Smooth muscle cell (in vitro differentiated cells): ENCODE data around the gene ANKS1B. TPM values are rescaled to one million over a fixed set of nuclear protein-coding genes. Genes with fewer than 3 reads are reported as not detected.

Experiments
- DNase-seq: peaks from one replicate; lab custom pipeline; 2025; ENCODE audit not compliant: unreplicated experiment; lab: John Stamatoyannopoulos, UW
- H2AFZ ChIP-seq: fragments of 200-600 bp; sonication (generic); 2 replicates; pipeline ENCODE4 v1.6.0; 2016; ENCODE audit warnings: antibody characterized with exemption, low read depth, mild to moderate bottlenecking
- H3F3A ChIP-seq: fragments of 200-600 bp; sonication (generic); 2 replicates; pipeline ENCODE4 v1.6.0; 2017; ENCODE audit warnings: antibody characterized with exemption, low read depth
- H3K27ac ChIP-seq: fragments of 200-600 bp; sonication (generic); 2 replicates; pipeline ENCODE4 v1.5.1; 2016; ENCODE audit warnings: low read depth, mild to moderate bottlenecking
- H3K27me3 ChIP-seq: fragments of 200-600 bp; sonication (generic); 2 replicates; pipeline ENCODE4 v1.6.1; 2016; ENCODE audit warnings: low read depth, mild to moderate bottlenecking
- H3K36me3 ChIP-seq: fragments of 200-600 bp; sonication (generic); 2 replicates; pipeline ENCODE4 v1.5.1; 2016; ENCODE audit warnings: low read depth
- H3K4me1 ChIP-seq: fragments of 200-600 bp; sonication (generic); 2 replicates; pipeline ENCODE4 v1.5.1; 2016; ENCODE audit warnings: low read depth
- H3K4me2 ChIP-seq: fragments of 200-600 bp; sonication (generic); 2 replicates; pipeline ENCODE4 v1.6.0; 2016; ENCODE audit warnings: mild to moderate bottlenecking
- H3K4me3 ChIP-seq: fragments of 200-600 bp; sonication (generic); 2 replicates; pipeline ENCODE4 v1.5.1; 2016; ENCODE audit warnings: mild to moderate bottlenecking
- H3K79me2 ChIP-seq: fragments of 200-600 bp; sonication (generic); 2 replicates; pipeline ENCODE4 v1.6.0; 2016; ENCODE audit warnings: low read depth, mild to moderate bottlenecking
- H3K9ac ChIP-seq: fragments of 200-600 bp; sonication (generic); 2 replicates; pipeline ENCODE4 v1.6.0; 2016; ENCODE audit warnings: low read depth
- H3K9me3 ChIP-seq: fragments of 200-600 bp; sonication (generic); replicated peaks from 2 replicates; pipeline ENCODE4 v1.5.1; 2016; ENCODE audit warnings: low read depth
- H4K20me1 ChIP-seq: fragments of 200-600 bp; sonication (generic); 2 replicates; pipeline ENCODE4 v1.6.0; 2016; ENCODE audit warnings: low read depth
- WGBS: methylation state at CpG from one replicate; pipeline ENCODE4 v1.1.7; 2016; ENCODE audit warnings: low lambda C conversion rate; 5-methylcytosine and 5-hydroxymethylcytosine counted together
- polyA plus RNA-seq: library from polyadenylated mRNA; unstranded; fragments of >200 nt; fragmentation: Nextera tagmentation; extraction: Ambion mirVana; gene quantifications from 2 replicates; pipeline ENCODE4 v1.2.1, GENCODE V29; 2016
- total RNA-seq: library from RNA; depleted of rRNA; stranded (reverse); fragments of >200 nt; gene quantifications from 2 replicates; pipeline ENCODE4 v1.2.3, GENCODE V29; 2014
- TF ChIP-seq, protein P1 (sequence below): fragments of 200-600 bp; sonication (generic); IDR thresholded peaks from 2 replicates; pipeline ENCODE4 v1.5.1; 2017; ENCODE audit warnings: borderline replicate concordance, mild to moderate bottlenecking, antibody characterized with exemption; ENCODE audit not compliant: insufficient read depth, poor library complexity, severe bottlenecking

Gene ANKS1B
- total and polyA plus RNA-seq, 2 experiments from 2014 or later = 0.47 to 7.3 TPM

DNA sequence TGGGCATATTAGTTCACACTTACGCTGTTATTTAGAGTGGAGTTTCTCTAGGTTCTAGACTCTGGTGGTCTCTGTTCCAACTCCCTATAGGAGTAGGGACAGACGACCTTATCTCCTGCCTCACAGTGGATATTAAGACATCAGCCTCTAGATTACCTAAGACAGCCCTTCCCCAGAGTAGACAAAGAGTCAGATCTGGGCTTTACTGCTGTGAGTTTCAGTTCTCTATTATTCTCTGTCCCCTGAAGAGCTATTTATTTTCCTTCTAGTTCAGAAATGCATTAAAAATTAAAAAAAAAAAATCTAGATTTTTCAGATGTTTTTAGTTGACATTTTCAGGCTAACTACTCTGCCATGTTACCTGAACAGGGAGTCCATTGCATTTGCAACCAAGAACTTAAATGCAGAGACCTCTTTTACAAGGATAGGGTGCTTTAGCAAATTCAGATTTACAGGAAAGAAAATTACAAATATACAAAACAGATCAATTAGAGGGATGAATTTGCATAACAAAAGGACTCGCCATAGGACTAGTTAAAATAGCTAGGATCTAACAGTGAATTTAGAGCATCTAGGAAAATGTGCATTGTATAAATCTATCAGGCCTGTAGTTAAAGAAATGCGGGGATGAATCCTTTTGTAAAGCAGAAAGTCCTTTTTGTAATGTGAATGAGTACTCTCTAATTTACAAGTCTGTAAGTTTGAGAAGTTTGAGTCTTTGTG, 958.2 kb downstream of the ANKS1B start:
- Histone ChIP-seq H3K27me3 (no peaks in the 10 kb centered on the region), H3K4me1 (no peaks in the 10 kb centered on the region), H2AFZ (no peak overlapping the region), H3K9ac (no peak overlapping the region), H3K4me3 (no peak overlapping the region), H3K27ac (no peak overlapping the region), H4K20me1 (no peaks in the 10 kb centered on the region), H3F3A (no peaks in the 10 kb centered on the region), H3K4me2 (no peak overlapping the region), H3K79me2 (no peaks in the 10 kb centered on the region), H3K9me3 (no peaks in the 10 kb centered on the region), H3K36me3 (no peaks in the 10 kb centered on the region)
- DNase-seq = no peak
- TF ChIP-seq, protein P1, sequence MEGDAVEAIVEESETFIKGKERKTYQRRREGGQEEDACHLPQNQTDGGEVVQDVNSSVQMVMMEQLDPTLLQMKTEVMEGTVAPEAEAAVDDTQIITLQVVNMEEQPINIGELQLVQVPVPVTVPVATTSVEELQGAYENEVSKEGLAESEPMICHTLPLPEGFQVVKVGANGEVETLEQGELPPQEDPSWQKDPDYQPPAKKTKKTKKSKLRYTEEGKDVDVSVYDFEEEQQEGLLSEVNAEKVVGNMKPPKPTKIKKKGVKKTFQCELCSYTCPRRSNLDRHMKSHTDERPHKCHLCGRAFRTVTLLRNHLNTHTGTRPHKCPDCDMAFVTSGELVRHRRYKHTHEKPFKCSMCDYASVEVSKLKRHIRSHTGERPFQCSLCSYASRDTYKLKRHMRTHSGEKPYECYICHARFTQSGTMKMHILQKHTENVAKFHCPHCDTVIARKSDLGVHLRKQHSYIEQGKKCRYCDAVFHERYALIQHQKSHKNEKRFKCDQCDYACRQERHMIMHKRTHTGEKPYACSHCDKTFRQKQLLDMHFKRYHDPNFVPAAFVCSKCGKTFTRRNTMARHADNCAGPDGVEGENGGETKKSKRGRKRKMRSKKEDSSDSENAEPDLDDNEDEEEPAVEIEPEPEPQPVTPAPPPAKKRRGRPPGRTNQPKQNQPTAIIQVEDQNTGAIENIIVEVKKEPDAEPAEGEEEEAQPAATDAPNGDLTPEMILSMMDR = no peak
- WGBS = 82% methylated on average over 4 of the region's 4 CpGs

DNA sequence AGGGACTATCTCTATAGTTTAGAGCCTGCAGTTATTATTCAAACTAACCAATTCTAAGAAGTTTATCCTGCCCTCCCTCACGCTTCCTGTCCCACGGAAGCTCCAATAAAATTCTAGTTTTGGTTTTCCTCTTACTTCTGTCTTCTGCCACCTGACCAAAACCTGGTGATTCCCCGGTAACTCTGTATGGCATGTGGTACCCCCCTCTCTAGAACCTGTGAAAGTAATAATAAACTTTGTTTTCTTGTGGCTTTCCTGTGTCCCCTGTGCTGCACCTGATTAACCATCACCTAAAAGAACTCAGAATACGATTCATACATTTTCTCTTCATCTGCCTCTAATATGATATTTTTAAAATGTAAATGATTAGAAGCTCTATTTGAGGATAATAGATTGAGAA, 959.9 kb downstream of the ANKS1B start:
- H3K27ac ChIP-seq = no peak overlapping the region
- 89% methylated on average over 4 of the region's 4 CpGs for WGBS
- no peak overlapping the region for H3K4me3 ChIP-seq
- no peaks in the 10 kb centered on the region for H3K27me3 ChIP-seq
- H4K20me1 ChIP-seq = no peaks in the 10 kb centered on the region
- H3K36me3 ChIP-seq = no peaks in the 10 kb centered on the region
- H3K4me1 ChIP-seq = no peaks in the 10 kb centered on the region
- no peaks in the 10 kb centered on the region for H3K79me2 ChIP-seq
- no peak overlapping the region for H2AFZ ChIP-seq
- H3F3A ChIP-seq = no peaks in the 10 kb centered on the region
- no peak for DNase-seq
- H3K9ac ChIP-seq = no peak overlapping the region
- TF ChIP-seq, protein P1 = no peak
- no peak overlapping the region for H3K4me2 ChIP-seq
- no peaks in the 10 kb centered on the region for H3K9me3 ChIP-seq

DNA sequence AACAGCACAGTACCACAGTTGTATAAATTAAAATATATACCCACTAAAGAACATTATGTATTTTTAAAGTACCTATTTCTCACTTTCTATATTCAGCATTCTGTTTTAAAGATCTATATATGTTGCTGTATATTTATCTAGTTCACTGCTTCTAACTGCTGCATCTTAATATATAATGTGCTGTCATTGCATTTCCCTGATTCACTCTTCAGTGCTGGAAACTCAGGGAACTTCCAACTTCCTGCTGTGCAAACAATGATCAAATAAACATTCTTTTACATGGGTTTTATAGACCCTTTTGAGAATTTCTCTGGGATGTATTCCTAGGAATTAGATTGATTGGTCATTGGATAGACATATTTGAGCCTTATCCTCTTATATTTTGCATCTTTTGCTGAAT, 960.5 kb downstream of the ANKS1B start:
- Histone ChIP-seq H2AFZ (no peak overlapping the region), H3K27me3 (no peaks in the 10 kb centered on the region), H3K4me2 (no peak overlapping the region), H3K79me2 (no peaks in the 10 kb centered on the region), H3K4me3 (no peak overlapping the region), H3K9me3 (no peaks in the 10 kb centered on the region), H3K36me3 (no peaks in the 10 kb centered on the region), H3K4me1 (no peaks in the 10 kb centered on the region), H3K9ac (no peak overlapping the region), H3K27ac (no peak overlapping the region), H3F3A (no peaks in the 10 kb centered on the region), H4K20me1 (no peaks in the 10 kb centered on the region)
- DNase-seq = no peak
- TF ChIP-seq, protein P1 = no peak

DNA sequence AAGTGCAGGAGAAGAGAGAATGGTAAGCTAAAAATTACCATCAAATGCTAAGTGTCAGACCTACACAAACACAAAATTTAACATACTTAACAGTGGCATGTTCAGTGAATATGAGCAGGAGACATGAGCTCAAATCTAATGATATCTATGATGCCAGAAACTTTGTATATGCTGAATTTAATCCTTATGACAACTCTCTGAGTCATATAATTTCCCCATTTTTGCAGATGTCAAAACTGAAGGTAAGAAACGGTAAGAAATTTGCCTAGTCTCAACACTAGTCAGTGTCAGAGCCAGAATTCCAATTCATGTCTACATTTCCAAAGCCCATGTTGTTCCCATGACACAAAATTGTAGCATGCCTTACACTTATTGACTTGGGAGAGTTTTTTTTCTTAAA, 963.9 kb downstream of the ANKS1B start:
- no peak overlapping the region for H2AFZ ChIP-seq
- H3K79me2 ChIP-seq = no peaks in the 10 kb centered on the region
- DNase-seq = no peak
- no peak overlapping the region for H3K27ac ChIP-seq
- WGBS = 70% methylated on average over 1 of the region's 1 CpG
- H3K9me3 ChIP-seq = no peaks in the 10 kb centered on the region
- H3K4me2 ChIP-seq = no peak overlapping the region
- TF ChIP-seq, protein P1 = no peak
- H3K9ac ChIP-seq = no peak overlapping the region
- no peaks in the 10 kb centered on the region for H3F3A ChIP-seq
- H3K36me3 ChIP-seq = no peaks in the 10 kb centered on the region
- no peak overlapping the region for H3K4me3 ChIP-seq
- H3K27me3 ChIP-seq = no peaks in the 10 kb centered on the region
- no peaks in the 10 kb centered on the region for H3K4me1 ChIP-seq
- H4K20me1 ChIP-seq = no peaks in the 10 kb centered on the region
